ENCODE results near the gene CLK4.
A peak's percentile ranks its signal among the peaks of the same experiment; 100 is the strongest.

Gene CLK4

DNA sequence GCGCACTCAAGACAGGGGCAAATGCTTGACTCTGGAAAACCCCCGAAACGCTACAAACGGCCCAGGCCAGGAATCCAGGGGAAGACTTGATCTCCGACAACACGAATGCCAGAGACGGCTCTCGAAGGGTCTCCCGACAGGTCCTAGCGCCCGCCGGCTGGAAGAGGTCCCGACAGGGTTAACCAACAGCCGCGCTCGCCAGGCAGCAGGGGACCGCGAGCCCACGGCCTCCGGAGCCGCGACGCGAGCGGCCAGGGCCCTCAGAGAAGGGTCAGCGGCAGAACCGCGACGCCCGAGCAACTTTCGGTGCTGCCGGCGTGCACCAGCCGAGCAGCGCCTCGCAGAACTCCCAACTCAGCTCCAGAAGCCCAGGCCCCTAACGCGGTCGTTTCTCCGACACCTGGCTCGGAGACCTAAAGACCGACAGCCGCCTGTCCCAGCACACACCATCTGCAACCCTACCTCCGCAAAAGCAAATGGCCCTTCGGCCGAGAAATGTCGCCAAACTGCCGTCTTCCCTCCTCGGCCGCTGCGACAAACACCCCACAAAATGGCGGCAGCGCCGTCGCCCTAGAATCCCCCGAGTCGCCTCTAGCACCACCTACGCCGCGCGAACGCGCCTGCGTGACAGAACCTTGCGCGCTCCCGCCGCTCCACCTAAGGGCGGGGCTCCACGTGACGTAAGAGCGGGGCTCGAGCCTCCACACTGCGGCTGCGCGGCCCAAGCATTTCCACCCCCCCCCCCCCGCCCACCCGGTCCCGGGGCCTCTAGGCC lies at the start of gene CLK4:
CLK4 (minus strand) TSS at position 567 of the 775 bp plus-strand sequence. CDS start 3,634 bp downstream, outside the sequence.
- DNase-seq, result peak; percentile 98

DNA sequence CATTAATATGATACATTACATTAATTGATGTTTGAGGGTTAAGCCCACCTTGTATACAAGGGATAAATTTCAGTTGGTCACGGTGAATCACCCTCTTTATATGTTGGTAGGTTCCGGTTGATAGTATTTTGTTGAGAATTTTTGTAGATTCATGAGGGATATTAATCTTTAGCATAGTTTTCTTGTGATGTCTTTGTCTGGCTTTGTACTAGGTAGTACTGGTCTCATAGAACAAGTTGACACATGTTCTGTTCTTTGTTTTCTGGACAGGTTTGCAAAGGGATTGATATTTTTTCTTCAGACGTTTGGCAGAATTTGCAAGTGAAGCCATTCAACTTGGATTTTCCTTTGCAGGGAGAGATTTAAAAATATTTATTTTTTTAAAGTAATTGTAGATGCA lies 49.1 kb upstream of the CLK4 start:
- DNase-seq, result no peak

DNA sequence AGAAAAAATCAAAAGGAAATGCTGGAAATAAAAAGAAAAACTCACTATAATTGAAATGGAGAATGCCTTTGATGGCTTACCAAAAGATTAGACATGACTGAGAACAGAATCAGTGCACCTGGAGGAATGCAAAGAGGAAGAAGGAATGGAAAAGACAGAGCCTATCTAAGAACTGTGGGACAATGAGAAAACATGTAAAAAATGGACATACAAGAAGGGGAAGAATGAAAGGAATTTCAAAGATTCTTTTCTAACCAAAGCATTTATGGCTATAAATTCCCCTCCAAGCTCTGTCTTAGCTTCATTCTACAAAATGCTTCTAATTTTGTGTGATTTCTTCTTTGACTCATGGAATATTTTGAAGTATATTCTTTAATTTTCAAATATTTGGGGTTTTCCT lies 47.5 kb upstream of the CLK4 start:
- no peak for DNase-seq

DNA sequence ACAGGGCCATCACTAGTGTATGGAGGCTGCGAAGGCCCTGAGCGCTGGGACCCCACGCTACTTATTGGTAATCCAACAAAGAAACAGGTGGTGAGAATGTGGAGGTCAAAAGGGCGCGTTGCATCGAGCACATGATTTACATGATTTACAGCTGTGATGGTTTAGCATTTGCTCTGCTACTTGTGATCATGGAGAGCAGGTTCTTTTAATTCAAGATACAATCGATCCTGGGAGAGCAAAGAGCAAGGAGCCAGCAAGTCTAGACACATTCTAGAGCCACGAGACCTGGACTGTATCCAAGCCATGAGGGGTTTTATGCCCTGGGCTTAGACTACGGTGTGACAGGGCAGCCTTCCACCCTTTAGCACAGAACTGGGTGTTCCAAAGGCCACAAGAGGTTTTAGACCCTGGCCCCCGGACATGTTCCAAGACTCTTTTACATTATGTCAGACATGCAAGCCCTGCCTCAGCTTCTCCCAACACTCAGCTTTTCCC lies 47.0 kb upstream of the CLK4 start:
- no peak for DNase-seq

DNA sequence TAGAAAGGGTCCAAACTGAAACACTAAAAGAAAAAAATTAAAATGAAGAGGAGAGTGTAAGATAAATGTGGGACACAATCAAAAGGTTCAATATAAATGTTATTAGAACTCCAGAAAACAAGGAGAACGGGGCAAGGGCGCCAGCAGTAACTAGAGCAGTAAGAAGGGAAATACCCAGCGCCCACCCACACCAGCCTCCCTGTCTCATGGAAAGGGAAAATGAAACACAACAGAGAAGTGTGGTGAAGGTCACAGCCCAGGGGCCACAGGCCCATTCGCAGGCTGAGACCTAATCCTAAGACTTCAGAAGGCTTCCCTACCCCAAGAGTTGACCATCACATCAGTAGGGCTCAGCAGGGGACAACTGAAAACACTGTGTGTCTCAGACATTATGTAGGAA lies 45.8 kb upstream of the CLK4 start:
- no peak for DNase-seq

DNA sequence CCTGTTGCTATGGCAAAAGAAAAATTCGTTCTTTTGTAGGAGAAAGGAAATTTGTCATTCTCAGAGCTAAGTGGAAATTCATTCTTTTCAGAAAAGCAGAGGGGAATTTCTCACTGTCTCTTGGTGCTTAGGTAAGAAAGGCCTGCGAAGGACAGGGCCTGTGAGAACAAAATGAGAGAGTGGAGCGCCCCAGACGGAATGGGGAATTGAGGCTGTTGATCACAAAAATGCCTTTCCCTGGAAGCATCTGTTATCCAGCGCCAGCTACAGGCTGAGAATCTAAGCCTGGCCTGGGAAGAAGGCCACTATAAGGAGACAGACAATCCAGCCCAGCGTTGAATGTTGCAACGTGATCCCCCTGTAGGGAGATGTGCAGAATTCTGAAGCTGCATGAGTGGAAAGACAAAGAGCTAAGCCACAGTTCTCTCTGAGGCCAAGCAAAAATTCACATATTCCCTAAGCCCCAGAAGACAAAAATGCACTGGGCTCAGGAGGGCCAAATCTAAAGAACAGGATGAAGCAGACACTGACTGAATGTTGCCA lies 44.8 kb upstream of the CLK4 start:
- peak; percentile 5 for DNase-seq

DNA sequence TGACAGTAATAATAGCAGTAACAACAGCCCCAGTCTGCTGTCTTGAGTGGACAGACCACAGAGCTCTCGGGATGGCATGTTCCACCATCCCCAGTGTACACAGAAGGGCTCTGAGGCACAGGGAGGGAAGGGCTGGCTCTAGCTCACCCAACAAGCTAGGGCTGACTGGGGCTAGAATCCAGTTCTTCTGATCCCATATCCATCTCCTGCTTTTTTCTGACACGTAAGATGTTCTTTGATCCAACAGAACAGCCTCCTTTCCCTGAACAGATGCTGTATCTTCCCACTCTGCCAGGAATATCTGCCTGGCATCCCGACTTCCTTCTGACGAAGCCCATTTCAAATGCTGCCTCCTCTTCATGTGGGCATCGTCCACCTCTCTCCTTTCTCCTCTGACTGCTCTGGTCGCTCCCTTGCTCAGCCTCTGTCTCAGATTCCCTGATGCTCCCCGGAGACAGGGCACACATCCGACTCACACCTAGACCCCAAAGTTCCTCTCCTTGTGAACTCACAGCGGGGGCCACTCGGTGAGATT lies 43.6 kb upstream of the CLK4 start:
- DNase-seq, result no peak

DNA sequence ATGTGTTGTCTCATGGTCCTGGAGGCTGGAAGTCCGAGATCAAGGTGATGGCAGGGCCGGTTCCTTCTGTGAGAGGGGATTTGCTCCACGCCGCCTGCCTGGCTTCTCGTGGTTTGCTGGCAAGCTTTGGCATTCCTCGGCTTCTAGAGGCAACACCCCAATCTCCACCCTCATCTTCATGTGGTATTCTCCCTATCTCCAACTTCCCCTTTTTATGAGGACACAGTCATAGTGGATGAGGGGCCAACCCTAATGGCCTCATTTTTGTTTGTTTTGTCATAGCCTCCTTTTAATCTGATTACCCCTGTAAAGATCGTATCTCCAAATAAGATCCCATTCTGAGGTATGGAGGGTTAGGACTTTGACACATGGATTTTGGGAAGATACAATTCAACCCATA lies 41.7 kb upstream of the CLK4 start:
- no peak for DNase-seq

DNA sequence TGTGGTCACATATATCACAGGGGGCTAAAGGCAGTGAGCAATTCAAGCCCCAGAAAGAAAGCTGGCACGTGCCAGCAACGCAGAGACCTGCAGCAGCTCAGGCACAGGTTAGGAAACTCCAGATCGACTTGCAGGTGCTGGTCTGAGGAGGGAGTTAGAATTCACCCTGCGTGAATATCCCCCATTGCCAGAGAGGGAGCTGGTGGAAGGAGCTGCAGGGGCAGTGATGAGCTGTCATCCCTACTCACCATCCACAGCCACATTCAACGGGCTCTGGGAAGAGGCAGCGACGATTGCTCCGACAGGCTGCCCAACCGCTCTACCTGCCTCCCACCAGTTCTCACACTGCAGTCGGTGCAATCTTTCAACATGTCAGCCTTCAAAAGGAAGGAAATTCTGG lies 40.8 kb upstream of the CLK4 start:
- peak; percentile 12 for DNase-seq

DNA sequence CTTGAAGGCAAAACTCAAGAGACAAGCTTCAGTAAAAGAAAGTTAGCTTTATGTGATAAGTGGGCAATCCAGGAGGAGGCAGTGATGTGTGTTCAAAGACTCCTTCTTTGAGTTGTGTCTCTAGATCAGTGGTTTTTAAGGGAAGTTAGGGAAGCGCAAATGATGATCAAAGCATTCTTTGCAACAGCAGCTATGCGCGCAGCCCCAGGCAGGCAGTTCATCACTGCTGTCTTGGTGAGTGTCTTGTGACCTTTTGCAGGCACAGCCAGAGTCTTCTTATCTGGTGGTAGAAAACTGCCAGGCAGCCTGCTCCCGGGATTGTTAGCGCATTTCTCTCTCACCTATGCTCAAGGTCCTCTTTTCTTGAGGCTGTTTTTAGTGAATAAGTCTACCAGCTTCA lies 40.3 kb upstream of the CLK4 start:
- DNase-seq, result no peak

DNA sequence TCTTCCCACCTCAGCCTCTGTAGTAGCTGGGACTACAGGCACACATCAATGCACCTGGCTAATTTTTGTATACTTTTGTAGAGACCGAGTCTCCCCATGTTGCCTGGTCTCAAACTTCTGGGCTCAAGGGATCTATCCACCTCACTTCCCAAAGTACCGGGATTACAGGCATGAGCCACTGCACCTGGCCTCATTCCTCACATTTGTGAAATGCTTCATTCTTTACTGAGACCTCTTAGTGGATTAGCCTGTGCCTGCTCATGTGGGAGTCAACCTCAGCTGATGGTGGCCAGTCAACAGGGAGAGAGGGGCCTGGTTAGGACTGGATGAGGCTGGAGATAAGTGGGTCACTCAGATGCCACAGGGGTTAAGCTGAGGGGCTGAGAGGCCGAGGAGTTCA lies 37.3 kb upstream of the CLK4 start:
- DNase-seq, result no peak

DNA sequence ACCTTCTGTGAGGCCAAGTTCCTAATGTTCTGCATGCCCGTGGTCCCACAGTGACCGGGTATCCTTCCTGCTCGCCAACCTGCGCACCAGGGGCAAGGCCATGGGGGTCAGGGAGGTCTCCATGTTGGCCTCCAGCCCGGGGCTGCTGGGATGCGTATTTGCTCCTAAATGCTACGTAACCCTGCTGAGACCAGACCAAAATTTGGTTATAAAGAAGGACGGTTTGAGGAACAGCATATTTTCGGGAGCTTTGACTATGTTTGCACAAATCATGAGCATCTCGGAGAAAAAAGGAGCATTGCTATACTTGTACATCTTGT lies 35.7 kb upstream of the CLK4 start:
- DNase-seq, result no peak

DNA sequence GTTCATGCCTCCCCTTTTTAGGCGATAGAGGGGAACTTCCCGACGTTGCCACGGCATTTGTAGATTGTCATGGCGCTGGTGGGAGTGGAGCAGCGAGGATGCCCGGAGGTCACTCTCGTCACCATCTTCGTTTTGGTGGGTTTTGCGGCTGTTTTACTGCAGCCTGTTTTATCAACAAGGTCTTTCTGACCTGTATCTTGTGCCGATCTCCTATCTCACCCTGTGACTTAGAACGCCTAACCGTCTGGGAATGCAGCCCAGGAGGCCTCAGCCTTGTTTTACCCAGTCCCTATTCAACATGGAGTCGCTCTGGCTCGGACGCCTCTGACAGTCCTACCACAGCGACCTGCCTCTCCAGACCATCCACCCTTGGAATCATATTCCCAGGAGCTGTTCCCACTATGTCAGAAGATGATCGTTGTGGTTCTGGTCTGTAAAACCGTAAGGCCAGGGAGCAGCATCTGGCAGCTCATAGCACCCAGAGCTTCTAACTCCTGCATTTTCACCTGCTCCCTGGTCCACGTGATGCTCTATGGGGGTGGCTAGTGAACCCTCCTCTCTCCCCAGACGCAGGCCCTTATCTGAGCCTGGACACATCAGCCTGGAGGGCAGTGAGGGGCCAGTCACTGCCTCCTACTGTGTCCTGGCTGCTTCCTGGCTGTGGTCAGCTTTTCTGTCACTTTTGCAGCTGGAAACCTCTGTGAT lies 35.1 kb upstream of the CLK4 start:
- DNase-seq, result no peak

DNA sequence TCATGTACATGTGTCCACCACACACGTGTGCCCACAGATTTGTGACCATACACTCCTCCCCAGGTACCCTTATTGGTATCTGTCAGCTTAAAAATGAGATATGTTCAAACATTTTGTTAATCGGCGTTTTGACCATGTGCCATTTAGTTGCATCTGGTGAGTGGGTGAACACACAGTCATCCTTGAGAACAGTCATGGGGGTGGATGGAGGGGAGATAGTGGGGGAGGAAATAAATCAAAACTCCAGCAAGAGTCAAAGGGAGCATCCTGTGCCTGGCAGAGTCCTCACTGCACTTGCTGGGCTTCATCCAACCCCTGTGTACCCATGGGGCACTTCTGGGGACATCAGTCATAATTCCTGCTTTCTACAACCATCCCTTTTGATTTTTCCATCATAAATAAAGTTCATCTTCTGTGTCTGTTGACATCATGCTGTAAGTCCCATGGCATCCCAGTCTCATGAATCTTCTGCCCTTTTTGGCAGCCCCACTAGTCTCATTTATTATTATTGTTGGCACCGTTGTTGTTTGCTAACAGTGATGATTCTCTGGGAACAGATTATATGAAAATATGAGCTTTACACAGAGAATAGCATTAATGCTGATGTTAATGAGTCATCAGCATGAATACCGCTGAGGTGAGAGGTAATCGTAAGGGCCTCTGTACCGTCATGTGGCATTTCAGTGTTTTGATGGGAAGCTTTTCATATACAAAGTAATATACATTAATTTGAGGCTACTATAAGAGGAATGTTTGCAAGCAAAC lies 24.4 kb upstream of the CLK4 start:
- no peak for DNase-seq

DNA sequence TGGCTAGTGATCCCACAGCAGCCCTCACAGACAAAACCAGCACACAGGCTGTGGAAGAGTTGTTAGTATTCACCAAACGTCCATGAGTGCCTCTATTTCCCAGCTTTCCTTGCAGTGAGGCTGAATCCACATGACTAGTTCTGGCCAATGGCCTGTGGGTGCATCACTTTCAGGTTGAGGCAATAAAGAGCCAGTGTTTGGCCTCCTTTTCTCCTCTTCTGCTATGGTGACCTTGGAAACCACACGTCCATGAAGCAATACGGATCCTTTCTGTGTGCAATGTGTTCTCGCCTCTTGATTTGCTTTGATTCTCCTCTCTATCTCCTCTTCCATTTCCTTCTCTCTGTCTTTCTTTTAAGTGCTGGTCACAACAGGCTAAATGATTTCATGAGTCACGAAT lies 23.4 kb upstream of the CLK4 start:
- DNase-seq, result no peak

DNA sequence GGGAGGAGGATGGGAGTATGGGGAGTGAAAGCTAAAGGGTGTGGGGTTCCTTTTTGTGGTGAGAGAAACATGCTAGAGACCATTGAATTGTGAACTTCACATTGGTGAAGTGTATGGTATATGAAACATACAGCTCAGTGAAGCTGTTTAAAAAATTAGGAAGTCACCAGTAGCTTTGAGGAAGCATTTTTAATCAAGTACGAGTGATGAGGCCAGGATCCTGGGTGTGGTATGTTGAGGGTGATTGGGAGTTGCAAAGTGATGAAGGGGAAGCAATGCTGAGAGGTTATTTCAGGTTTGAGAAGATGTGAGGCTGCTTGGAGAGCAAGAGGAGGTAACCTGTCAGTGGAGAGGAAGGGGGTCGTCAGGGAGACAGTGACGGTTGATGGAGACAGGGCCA lies 22.7 kb upstream of the CLK4 start:
- DNase-seq, result no peak

DNA sequence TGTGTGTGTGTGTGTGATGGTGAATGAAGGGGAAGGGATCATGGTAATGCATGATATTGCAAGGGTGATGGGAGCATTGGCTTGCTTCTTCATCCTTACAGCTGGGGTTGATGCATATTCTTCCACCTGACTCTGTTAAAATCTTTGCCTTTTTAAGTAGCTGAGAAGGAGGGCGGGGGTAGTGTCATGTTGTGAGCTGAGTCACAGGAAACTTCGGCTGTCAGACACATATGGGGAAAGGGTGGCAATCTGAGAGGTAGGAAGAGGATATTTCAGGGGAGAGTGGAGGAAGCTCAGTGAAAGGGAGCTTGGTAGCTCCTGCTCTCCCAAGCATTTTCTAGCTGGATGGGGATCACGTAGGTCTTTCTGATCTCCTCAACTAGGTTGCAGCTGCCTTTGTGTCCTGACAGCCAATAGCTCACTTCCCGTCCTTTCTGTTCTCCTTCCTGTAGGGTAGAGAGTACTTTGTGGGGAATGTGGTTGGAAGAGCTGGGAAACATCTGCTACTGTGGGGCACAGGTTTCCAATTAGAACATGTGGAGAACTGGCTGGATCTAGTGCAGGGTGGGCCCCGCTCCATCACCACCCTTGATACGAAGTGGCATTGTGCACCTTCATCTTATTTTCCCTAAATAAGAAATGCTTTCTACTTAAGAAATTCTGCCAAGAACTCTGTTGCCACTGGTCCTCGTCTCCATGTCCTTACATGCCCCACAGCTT lies 18.1 kb upstream of the CLK4 start:
- no peak for DNase-seq

DNA sequence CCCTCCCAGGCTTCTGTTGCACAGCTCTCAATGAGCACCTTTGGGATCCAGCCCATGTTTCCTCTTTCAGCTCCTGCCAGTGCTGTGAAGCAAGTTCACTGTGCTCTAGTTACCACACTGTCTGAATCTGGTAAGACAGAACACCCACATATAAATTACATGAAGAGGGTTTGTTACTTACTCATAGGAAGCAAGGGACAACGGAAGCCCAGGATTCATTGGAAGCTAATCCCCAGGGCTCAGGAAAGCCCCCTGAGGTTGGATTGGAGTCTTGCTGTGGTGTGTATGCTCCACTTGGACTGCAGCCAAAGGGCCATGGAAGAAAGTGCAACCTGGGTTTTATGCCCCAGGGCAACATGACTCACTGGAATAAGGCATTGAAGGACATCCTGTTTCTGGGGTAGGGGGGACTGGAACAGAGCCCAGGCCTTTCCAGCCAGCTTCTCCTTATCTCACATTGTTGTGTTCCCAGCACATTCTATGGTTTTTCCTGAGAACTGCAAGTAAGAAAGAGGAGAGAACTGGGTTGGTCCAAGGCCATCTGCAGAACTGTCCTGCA lies 15.6 kb upstream of the CLK4 start:
- no peak for DNase-seq

DNA sequence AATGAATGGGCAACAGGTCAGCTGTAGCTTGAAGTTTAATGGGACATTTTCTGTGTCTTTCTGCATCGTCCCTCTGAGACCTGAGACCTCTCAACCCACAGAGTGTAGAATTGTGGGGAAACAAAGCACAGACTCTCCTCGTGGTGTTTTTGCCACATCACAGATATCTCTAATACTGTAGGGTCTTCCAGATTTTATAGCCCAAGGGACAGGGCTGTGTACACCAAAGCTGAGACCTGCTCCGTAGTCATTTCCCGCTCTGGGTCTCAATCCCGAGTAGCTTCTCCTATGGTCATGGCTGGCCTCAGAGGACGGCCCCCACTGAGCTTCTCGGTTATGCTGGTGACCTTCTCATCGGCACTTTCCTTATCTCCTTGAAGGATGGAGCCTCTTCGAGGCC lies 14.9 kb upstream of the CLK4 start:
- no peak for DNase-seq

DNA sequence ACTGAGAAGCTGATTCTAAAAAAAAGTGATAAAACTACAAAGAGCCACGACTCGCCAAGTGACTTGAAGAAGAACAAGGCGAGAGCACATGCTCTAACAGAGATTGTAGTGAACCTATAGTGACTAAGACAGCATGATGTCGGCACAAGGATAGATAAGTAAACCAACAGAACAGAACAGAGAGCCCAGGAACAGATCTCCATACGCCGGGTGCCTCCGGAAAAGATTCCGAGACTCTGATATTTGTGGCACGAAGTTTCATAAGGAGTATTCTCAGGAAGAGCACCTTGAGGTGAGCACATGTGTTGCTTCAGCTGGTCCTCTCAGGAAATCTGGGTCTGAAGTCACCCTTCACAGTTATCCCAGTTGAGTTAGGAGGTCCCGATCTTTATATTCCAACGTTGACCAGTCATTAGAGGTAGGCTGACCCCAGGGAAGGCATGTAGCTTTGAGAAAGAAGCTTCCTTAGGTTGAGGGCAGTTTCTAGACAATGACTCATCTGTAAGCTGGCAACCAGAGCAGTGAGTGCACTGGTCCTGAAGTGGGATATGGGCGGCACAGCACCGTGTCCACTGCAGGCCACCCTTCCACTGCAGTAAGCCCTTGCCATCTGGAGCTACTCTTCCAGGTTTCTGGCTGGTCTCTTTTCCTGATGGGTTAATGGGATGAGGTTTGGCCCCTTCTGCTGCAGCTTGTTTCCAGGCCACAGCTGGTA lies 13.6 kb upstream of the CLK4 start:
- DNase-seq, result no peak

DNA sequence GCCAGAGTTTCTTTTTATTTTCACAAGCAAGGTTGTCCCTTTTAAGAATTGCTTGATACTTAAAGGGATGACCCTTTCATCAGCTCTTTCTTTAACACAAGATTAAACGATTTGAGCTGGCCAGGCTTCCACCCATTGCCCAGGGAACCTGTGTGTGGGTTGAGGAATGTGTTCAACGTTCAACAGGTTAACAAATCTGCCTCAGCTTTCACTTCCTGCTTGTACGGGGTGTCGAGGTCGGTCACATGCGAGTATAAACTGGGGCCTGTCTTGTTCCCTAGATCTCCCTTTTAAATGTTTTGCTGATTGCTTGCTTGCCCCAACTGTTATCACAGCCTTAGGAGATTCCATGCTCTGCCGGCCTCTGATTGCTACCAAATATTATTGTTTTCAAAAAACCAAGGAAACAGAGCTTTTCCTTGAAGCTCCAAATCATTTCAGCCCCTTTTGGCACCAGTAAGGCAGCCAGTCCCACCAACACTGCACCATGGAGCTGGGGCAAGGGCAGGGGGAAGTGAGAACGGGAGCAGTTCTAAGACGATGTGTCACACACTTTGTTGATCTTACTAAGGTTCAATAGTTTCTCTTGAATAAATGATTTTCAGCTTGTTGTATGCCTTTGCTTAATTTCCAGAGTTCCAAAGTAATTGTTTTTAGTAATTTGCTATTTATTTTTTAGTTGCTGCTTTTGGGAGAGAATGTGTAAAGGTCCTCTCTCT lies 10.7 kb upstream of the CLK4 start:
- DNase-seq, result no peak
